NAMALWA (cell line): ENCODE results near the gene IGSF9.

Experiments used
- DNase-seq: peaks from one replicate; pipeline ENCODE4 v3.0.0-alpha.2; 2015; ENCODE audit warnings: low spot score

Gene IGSF9

DNA sequence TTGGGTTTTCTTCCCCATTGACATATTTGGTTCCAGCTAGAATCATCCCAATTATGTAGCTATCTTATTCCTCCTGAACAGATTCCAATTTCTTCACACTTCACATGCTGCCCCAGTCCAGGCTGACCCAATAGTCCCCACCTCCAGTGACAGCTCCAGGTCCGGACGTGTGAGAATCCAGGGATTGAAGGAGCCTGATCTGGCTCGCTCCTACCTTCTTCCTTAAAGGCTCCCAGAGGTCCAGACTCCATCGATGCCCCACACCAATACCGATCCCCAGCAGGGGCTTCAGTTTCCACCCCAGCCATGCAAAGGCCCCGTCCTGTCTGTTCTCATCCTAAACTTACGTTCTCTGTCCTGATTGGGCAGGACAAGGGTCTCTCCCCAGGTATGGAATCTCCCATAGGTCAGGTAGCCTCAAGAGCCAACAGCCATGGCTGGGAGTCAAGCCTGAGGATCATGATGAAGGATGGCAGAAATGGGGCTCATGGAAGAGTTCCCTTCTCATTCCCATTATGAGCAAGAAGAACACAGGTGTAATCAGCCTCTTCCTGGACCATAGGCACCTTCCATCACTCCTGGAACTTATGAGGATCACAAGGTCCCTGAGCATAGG is 29.0 kb upstream of the IGSF9 start:
- no peak for DNase-seq

DNA sequence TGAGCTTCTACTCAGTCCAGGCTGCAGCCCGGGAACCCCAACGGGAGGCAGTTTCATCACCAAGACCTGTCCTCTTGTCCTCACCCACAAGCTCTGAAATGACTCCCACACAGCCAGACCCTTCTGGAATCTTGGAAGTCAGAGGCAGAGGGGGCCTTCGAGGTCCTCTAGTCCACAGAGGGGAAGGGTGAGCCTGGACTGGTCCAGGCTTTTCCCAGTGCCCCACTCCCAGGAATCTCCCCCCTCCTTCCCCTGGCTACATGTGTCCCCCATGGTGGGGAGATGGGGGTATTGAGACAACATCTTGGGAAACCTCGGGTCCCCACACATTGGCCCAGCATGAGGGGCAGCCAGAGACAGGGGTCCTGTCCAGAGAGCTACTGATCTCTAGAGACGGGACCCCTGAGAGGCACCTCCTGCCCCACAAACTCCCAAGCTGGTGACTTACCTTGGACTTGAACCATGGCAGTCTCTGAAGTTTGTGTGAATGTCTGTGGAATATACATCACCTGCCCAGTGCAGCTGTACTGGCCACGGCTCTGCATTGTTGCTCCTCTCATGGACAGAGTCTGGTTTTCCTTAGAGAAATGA is 28.0 kb upstream of the IGSF9 start:
- DNase-seq: no peak

- DNase-seq: no peak
Observed at GRCh38 chr1:159972443-159973205, 27.2 kb upstream of the IGSF9 start.

DNA sequence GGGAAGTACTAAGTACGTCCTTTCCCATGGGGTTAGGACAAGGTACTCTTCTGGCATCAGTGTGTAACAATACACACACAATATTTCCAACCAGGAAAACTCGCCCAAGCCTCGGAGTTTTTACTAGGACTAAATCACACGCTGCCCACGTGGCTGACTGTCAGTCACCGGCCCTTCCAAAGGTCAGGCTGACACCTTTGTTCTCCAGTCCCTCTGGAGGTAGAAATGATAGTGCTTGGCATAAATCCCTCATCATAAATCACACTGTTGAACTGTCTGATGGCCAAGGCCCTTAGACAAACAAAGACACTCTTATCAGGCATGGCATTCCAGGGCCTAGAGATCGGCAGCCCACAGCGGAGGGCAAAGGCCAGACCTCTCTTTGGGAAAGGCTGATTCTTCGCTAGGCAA is 25.5 kb upstream of the IGSF9 start:
- DNase-seq: no peak

DNA sequence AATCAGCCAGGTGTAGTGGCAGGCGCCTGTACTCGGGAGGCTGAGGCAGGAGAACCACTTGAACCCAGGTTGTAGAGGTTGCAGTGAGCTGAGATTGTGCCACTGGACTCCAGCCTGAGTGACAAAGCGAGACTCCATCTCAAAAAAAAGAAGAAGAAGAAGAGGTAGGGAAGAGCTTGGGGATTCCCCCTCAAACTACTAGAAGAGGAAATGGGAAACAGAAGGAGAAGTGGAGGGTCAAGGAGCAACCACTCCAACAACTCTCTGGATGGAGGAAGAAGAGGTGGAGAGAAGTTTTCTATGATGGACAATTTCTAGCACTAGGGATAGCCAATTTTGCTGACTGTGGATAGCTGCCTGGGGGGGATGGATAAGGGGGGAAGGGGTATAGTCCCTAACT is 23.5 kb upstream of the IGSF9 start:
- DNase-seq: no peak

DNA sequence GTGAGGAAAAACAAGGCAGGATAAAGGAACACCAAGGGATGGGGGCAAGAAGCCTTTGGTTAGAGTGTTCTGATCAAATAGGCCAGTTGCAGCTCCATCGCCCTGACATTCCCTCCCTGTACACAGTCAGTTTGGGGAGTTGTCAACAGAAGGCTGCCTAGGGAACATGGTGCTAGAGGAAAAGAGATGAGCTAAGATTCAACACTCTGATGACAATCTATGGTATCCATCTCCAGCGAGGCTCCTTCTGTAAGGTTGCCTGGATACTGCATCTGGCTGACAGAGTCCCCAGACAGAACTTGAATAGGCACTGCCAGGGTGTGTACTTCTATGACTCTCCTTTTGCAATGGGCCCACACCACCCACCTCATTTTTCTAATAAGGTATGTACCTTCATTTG is 19.9 kb upstream of the IGSF9 start:
- DNase-seq: no peak

GRCh38 chr1:159964144-159964543 is 18.7 kb upstream of the IGSF9 start:
- DNase-seq: no peak

GRCh38 chr1:159962176-159962575 is 16.8 kb upstream of the IGSF9 start:
- no peak for DNase-seq

- no peak for DNase-seq
Observed at GRCh38 chr1:159961636-159962035, 16.2 kb upstream of the IGSF9 start.

DNA sequence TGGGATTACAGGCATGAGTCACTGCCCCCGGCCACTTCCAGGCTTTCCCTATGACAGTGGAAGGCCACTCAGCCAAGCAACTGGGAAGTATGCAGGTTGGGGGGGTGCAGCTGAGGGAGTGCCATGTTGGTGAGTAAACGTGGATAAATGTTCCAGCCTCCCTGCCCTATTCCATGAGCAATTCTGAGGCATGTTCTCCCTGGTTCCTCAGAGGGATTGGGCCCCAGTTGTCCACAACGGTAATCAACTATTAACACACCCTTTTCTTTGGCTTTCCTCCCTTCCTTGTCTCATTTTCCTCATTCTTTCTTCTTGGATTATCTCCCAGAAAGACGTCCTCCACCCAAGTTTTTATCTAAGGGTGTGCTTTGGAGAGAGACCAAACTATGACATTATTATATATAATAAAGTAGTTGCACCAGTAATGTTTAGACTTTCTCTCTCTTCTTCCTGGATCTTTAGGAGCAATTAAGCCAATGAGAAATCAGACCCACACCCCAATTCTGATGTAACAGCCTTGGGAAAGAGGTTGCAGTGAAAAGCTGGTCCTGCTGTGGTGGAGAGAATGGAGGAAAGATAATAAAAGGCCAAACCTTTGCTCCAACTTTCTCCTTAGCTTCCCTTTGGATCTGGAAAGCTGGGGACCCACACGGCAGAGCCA is 15.4 kb upstream of the IGSF9 start:
- no peak for DNase-seq

GRCh38 chr1:159959451-159959850 is 14.0 kb upstream of the IGSF9 start:
- no peak for DNase-seq

DNA sequence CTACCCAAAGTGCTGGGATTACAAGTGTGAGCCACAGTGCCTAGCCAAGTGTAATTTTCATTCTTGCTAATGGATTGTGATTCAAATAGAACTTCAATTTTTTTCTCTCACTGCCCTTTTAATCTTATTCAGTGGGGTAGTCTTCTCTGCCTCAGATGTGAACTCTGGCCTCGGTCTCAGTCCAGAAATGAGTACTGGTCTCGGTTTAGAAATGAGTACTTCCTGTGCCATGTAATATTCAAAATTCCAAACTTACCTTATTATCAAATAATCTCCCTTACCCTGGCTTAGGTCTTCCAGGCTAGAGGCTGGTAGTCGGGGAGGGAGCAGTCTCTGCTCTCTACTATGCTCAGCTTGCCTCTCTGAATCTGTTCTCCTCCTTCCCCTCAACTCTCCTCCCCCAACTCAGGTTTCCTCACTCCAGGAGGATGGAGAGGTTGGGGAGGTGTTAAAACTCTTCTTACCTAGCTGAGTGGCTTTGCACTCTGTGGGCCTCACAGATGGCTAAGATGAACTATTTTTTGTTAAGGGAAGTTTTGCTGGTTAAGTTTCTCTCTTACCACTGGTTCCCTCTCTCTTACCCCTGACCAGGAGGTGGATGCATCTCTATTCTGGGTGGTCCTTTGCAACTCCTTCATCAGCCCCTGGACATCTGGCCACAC is 13.4 kb upstream of the IGSF9 start:
- no peak for DNase-seq

- DNase-seq: no peak
Observed at GRCh38 chr1:159957824-159958268, 12.4 kb upstream of the IGSF9 start.

- no peak for DNase-seq
Observed at GRCh38 chr1:159955456-159955855, 10.0 kb upstream of the IGSF9 start.

- no peak for DNase-seq
Observed at GRCh38 chr1:159953536-159954515, 8.4 kb upstream of the IGSF9 start, which contains the start of gene SLAMF9. Gene SLAMF9 (minus strand): TSS chr1:159954237. CDS start chr1:159954137, 100 bp downstream.

DNA sequence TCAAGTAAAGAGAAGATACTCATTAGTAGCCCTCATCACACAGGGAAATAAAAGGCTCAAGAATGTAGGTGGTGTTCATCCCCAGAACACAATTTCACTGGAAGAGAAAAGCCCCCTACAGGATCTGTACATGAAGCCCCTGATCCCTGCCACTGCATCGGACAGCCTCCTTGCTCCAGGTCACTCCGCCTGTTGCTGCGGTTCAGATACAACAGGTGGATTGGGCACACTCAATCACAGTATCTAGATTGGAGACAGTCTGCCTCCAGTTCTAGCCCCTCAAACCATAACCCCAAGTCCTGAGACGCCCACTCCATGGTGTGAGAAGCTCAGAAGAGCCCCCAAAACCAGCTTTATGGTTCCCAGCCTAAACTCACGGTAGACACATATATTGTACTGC is 7.5 kb upstream of the IGSF9 start:
- DNase-seq: no peak

GRCh38 chr1:159951551-159951950 is 6.1 kb upstream of the IGSF9 start:
- DNase-seq: no peak

DNA sequence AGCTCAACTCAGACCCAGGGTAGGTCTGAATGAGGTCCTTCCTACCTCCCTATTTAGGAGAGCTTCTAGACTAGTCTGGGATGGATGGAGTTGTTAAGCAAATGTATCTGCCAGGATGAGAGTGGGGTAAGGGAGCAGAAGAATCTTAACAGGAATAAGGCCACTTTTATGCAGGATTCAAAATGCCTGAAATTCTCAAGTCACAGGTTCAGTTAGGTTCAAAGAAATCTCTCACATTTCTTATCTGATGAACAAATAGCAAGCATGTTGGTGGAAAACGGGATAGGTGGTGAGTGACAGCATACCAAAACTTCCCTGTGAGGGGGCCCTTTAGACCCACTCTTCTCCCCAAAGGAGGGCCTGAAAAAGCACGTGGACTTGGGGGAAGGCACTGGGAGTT is 5.6 kb upstream of the IGSF9 start:
- DNase-seq: no peak

- DNase-seq: no peak
Observed at GRCh38 chr1:159949981-159950381, 4.6 kb upstream of the IGSF9 start.

DNA sequence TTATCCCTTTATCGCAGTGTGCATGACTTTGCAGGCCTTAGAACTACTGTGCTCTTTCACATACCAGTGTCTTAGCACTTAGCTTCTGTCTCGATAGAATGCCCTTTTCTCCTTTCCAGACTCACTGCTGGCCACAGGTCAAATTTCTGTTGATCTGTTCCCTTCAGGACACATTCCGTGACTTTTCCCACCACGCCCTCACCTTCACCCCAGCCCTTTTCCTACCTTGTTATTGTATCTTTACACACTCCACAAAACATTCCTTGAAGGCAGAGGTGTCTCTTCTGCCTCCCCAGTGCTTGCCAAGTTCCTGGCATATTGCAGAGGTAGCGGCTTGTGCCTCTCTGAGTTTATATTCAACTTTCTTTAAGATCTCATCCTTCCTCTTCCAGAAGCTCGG is 3.7 kb upstream of the IGSF9 start:
- DNase-seq: no peak

- DNase-seq: no peak
Observed at GRCh38 chr1:159947942-159948341, 2.5 kb upstream of the IGSF9 start.
